T follicular helper cell (primary cell): ENCODE measurements around the gene APOL4.
"Not testable (repeated sequence)": the region's sequence is repeated elsewhere in the genome, so short reads cannot be mapped to it uniquely, and the experiment has no call there.

Experiments
- DNase-seq: peaks from one replicate; pipeline ENCODE4 v3.0.0-alpha.2; 2020; ENCODE audit warnings: low read depth

The APOL4 gene

GRCh38 chr22:36206255-36206654 lies 4.6 kb upstream of the APOL4 start:
- no peak for DNase-seq

DNA sequence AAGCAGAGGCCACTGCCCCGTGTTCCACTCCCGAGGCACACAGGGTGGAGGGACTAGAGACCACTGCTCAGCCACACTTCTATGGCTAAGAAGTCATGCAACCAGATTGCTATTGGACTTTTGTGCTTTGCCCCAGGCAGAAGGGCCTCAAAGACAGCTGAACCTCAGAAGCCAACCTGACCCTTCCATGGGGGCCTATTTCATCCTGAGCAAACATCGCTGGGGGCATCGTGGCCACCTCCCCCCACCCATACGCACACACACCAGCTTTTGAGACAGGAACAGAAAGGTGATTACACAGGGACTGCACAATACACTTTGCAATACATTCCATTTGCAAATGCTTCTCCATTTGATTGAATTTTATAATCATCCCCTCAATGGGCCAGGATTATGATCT lies 4.0 kb upstream of the APOL4 start:
- not testable (repeated sequence) for DNase-seq

DNA sequence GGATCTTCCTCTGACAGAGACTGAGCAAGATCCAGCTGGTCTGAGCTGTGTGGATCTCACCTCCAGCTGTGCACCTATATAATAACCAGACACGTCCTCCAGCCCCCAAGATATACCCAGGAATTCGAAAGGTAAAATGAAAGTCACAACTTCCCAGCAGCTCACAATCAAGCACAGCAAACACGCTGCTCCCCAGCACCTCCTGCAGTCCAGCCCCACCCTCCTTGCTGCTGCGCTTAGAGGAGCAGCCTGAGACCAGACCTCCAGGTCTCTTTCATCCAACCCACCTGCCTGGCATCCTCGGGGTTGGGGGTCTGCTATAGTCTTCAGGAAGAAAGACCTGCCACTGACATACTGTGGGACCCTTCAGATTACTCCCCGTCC lies 3.0 kb upstream of the APOL4 start:
- no peak for DNase-seq

- no peak for DNase-seq
Observed at GRCh38 chr22:36204001-36204631, 2.5 kb upstream of the APOL4 start.

DNA sequence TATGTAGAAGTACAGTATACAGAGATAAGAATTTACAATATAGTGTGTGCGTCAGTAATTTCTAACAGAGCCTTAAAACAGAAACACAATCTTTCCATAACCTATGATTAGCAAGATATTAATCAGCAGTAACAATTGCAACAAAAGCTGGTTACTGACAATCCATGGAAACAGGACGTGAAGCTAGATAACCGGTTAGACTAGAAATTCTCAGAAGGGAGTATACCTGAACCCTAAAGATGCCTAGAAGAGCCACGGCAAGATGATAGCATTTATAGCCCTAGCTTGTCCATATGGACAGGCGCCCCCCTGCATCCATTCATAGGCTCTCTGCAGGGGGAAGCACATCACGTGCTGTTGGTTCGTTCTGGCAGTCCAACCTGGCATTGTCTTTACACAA lies 1.8 kb upstream of the APOL4 start:
- not testable (repeated sequence) for DNase-seq

DNA sequence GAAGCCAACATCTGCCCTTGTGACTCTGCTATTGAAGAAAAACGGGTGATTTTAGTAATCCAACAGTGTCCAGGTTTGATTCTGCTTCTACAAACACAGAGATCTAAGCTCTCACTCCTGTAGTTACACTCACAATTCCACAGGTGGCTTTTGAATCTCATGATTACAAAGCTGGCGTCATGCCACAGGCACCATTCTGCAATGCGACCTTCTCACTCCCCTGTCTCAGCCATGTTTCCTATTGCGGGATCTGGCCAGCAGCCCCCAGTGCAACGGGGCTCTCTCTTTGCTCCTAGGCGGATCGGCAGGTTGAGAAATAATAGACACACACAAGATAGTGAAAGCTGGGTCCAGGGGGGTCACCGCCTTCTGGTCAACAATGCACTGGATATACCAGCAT lies 1.3 kb upstream of the APOL4 start:
- DNase-seq: not testable (repeated sequence)

DNA sequence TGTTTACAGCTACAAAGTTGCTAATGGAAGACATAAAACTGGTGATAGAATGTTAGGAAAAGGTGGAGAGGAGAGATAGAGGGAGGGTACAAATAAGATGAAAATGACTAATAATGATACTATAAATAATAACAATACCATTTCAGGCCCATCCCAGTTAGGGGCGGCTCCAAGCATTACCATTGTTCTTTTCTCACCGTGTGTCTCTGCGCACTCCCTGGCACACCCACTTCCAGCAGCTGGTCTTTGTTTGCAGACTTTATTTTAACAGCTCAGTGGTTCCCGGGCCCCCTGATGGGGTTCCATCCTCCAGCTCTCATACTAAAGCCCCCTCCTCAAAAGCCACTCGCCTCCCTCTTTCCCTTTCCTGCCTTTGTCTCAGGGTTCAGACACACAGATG lies 584 bp downstream of the APOL4 start:
- not testable (repeated sequence) for DNase-seq

GRCh38 chr22:36199001-36199551 lies 2.5 kb downstream of the APOL4 start:
- DNase-seq: no peak

- no peak for DNase-seq
Observed at GRCh38 chr22:36198536-36198935, 3.1 kb downstream of the APOL4 start.

DNA sequence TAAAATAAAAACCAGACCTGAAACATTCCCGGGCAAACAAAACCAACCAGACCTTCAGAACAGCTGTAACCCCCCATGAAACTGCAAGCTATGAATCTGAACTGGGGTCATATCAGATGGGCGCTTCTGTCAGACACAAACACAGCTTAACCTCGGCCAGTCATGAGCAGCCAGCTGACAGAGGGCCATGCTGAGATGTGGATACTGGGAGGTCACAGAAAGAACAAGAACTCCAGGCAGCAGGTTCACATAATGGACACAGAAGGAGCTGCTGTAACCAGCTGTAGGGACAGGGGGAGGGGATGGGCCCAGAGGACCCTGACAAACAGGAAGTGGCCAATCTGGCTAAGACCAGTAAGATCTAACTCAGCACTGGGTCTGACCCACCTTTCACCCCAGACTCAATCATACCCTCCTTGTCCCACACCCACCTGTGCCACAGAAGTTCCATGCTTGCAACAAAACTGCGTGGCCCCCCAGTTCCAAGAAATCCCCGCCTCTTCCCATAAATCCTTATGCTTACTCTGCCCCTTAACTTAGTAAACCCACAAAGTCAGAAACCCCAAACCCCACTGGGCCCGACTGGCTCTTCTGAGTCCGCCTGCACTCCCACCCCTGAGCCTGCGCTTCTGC lies 4.0 kb downstream of the APOL4 start:
- no peak for DNase-seq

DNA sequence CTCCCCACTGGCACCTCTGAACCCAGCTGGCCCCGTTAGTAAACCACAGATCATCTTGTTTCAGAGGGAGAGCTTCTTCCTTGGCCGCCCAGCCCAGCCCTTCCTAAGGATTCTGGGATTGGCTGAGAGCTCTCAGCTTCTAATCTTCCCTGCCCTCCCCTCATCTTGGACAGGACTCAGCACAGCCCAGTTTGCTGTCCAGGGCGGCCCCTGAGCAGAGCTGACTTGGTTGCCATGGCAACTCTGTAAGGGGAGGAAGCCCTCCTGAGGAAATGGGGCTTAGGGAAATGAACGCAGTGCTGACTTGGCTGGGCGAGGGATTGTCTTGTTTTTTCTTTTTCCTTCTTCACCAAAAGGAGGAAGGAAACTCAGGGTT lies 4.6 kb downstream of the APOL4 start:
- DNase-seq: no peak

- DNase-seq: no peak
Observed at GRCh38 chr22:36196254-36197064, 5.2 kb downstream of the APOL4 start.

DNA sequence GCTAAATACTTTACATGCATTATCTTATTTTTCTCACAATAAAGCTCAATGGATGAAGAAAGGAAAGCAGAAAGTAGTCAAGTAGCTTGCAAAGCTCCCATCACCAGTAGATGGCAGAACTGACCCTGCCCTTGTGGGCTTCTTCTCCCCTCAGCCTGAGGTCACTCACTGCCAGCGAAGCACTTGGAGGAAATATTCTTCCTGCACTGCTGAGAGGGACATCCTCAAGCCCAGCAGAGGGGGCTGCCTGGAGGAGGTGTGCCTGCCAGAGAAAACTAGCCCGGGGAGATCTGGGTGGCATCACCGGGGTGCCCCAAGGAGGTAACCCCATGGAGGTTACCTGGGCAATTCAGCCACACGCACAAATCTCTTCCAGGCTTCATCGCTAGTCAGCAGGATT lies 6.6 kb downstream of the APOL4 start:
- DNase-seq: no peak

DNA sequence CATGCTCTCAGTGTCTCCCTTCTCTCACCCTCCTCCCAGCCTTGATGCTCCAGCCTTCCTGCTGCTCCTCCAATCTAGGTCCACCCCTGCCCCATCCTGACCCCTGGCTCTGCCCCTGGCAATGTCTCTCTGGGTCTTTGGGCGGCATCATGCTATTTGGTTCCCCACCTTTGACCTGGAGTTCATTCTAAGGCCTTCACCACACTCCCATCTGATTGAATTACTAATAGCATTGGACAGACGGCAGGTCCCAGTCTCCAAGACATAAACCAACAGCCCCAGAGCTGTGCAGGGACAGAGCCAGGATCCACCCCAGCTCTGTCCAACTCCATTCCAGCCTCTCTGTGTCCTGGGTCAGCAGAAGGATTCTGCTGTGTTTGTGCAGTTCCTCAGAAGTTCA lies 7.2 kb downstream of the APOL4 start:
- DNase-seq: no peak

GRCh38 chr22:36193577-36193976 lies 8.0 kb downstream of the APOL4 start:
- no peak for DNase-seq

DNA sequence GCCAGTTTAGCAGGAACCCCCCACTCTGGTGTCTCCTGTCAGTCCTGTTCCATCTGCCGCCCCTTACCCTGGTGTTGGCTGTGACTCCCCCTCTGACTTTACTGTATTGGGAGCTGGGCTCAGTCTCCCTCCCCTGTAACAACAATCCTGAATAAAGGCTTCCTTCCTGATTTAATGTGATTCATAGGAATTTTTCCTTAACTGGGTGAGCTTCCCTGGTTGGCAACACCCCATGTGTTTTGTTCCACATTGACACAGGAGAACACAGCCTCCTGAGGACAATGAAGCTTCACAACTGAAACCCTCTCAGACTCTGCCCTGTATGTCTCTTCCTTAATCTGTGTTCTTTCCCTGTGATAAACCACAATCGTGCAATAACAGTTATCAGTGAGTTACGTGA lies 8.4 kb downstream of the APOL4 start:
- DNase-seq: no peak

GRCh38 chr22:36192542-36192941 lies 9.1 kb downstream of the APOL4 start:
- no peak for DNase-seq

- no peak for DNase-seq
Observed at GRCh38 chr22:36191106-36191836, 10.3 kb downstream of the APOL4 start.

DNA sequence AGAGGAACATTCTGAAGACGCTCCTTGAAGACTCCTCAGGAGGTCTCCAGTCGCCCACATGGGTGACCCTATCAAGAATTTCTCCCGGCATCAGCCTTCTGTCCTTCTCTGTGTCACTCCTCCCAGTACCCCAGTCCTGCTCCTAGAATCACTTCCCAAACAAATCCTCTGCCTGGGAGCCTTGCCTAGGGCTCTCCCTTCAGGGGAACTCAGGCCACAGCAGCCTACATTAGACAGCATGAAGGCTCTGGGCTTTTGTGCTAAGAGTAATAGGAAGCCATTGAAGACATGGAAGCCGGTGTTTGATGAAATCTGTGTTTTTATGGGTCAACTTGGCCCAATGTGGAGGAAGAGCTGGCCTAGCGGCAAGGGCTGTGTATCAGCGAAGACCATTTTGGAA lies 13.7 kb downstream of the APOL4 start:
- DNase-seq: not testable (repeated sequence)

DNA sequence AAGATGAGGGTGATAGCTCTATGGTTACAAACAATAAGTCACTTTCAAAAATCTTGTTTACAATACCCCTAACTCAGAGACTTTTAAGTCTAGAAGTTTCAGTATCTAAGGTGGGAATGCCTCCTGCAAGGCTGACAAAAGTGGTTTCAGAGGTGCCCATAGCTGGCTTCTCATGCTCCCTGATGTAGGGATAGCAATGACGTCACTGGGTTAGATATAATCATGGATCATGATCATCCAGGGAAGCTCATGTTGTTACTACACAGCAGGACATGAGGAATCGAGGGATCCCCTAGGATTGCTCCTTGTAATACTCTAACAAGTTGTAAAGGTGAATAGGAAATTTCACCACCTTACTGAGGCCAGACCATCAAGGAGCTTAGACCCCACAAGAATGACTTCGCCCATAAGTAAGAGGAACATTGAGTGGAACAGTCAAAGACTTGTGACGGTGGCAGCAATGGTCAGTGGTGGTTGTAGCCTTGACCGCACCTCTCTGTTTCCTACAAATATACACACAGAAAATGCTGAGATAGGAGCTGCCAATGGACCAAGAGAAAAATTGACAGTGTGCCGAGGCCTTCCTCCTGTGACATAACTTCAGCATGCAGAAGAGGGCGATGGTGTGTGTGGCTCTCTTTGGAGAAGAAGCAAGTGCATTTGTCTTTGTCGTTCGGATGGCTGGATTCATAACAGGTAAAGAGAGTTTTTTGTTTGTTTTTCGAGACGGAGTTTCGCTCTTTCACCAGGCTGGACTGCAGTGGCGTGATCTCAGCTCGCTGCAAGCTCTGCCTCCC lies 15.6 kb downstream of the APOL4 start:
- no peak for DNase-seq

GRCh38 chr22:36184433-36185025 lies 17.1 kb downstream of the APOL4 start:
- no peak for DNase-seq
